GM12878 (cell line): ENCODE results near the gene HS3ST6. TPM values are rescaled to one million over a fixed set of nuclear protein-coding genes. Genes with fewer than 3 reads are reported as not detected.

ENCODE experiments used
- ATAC-seq: fragments of 200-7000 bp; cut with Tn5 transposase; 3 replicates; pipeline ENCODE4 v1.9.1; 2020; ENCODE audit warnings: mild to moderate bottlenecking, moderate library complexity
- BruUV-seq: library from RNA; stranded (reverse); fragments of 400-500 nt; replicated peaks from 2 replicates; lab custom pipeline; 2021; lab: Mats Ljungman, UMichigan
- CTCF ChIA-PET: fragments of 300-600 bp; sonication (Branson Sonifier 250); formaldehyde crosslinking; extraction: SDS; loops from one replicate; lab custom pipeline; 2021; ENCODE audit warnings: inconsistent platforms; lab: Yijun Ruan, JAX
- POLR2A ChIA-PET: fragments of 350-600 bp; formaldehyde crosslinking; extraction: SDS; loops from one replicate; lab custom pipeline; 2021; ENCODE audit warnings: inconsistent platforms; lab: Charles Lee
- RAD21 ChIA-PET: fragments of 300-600 bp; sonication (Branson Sonifier 250); formaldehyde crosslinking; loops from one replicate; lab custom pipeline; 2023; ENCODE audit warnings: antibody characterized with exemption; ENCODE audit not compliant: unreplicated experiment; lab: Charles Lee
- SMC1A ChIA-PET: fragments of 300-600 bp; sonication (Branson Sonifier 250); formaldehyde crosslinking; loops from one replicate; lab custom pipeline; 2023; ENCODE audit not compliant: unreplicated experiment, uncharacterized antibody; lab: Charles Lee
- DNase-seq: peaks from one replicate; pipeline ENCODE4 v3.0.0-alpha.2; 2011; ENCODE audit warnings: low read depth, low spot score
- FAIRE-seq: peaks from 3 replicates; lab custom pipeline; 2011; peaks lifted over from hg19 to GRCh38; lab: Jason Lieb, UNC
- H2AFZ ChIP-seq: 2 replicates; pipeline ENCODE4 v1.6.0; 2011; ENCODE audit warnings: low read depth, low read length, control low read depth; ENCODE audit not compliant: control insufficient read depth
- H3K27ac ChIP-seq: 2 replicates; pipeline ENCODE4 v1.5.1; 2011; ENCODE audit warnings: control low read depth; ENCODE audit not compliant: control insufficient read depth, insufficient read depth
- H3K27me3 ChIP-seq, 2 experiments: replicated peaks in 1 of 2; 2 replicates each; pipeline versions ENCODE4 v1.6.0 to v1.6.1; 2011; ENCODE audit warnings: low read length in 1 of 2; ENCODE audit not compliant: control insufficient read depth in 2 of 2, insufficient read depth in 2 of 2
- H3K36me3 ChIP-seq, 2 experiments: 2 replicates each; pipeline ENCODE4 v1.5.1; 2011; ENCODE audit warnings: low read length in 1 of 2; ENCODE audit not compliant: control insufficient read depth in 2 of 2, insufficient read depth in 2 of 2
- H3K4me1 ChIP-seq: 2 replicates; pipeline ENCODE4 v1.6.1; 2011; ENCODE audit warnings: mild to moderate bottlenecking, low read length, moderate library complexity, mixed read lengths; ENCODE audit not compliant: control insufficient read depth, insufficient read depth
- H3K4me2 ChIP-seq: 2 replicates; pipeline ENCODE4 v1.6.0; 2011; ENCODE audit warnings: control low read depth; ENCODE audit not compliant: control insufficient read depth, insufficient read depth
- H3K4me3 ChIP-seq: fragments of 200-600 bp; sonication (generic); 2 replicates; pipeline ENCODE4 v1.5.1; 2016
- H3K79me2 ChIP-seq: 2 replicates; pipeline ENCODE4 v1.6.0; 2011; ENCODE audit warnings: low read length; ENCODE audit not compliant: control insufficient read depth, insufficient read depth
- H3K9ac ChIP-seq: 2 replicates; pipeline ENCODE4 v1.8.0; 2011; ENCODE audit warnings: low read length, control low read depth, mixed read lengths; ENCODE audit not compliant: control insufficient read depth, insufficient read depth
- H3K9me3 ChIP-seq: replicated peaks from 3 replicates; pipeline ENCODE4 v1.5.1; 2011; ENCODE audit warnings: mild to moderate bottlenecking, low read length; ENCODE audit not compliant: control insufficient read depth, insufficient read depth
- H4K20me1 ChIP-seq: 2 replicates; pipeline ENCODE4 v1.6.0; 2011; ENCODE audit not compliant: control insufficient read depth, insufficient read depth
- CHD4 ChIP-seq: fragments of 200-600 bp; sonication (generic); IDR thresholded peaks from 2 replicates; pipeline ENCODE4 v1.6.1; 2016; ENCODE audit warnings: mild to moderate bottlenecking
- E4F1 ChIP-seq: fragments of 450-650 bp; IDR thresholded peaks from 2 replicates; pipeline ENCODE4 v1.6.1; 2018; ENCODE audit warnings: borderline replicate concordance, mild to moderate bottlenecking; ENCODE audit not compliant: partially characterized antibody
- JUND ChIP-seq: IDR thresholded peaks from 2 replicates; pipeline ENCODE4 v1.6.1; 2012; ENCODE audit warnings: low read depth, mild to moderate bottlenecking, low read length, improper control_type of control experiment, moderate library complexity
- ZBED1 ChIP-seq: IDR thresholded peaks from 2 replicates; pipeline ENCODE4 v1.6.1; 2016; ENCODE audit warnings: borderline replicate concordance
- ZNF384 ChIP-seq: IDR thresholded peaks from 2 replicates; pipeline ENCODE4 v1.6.1; 2012; ENCODE audit warnings: low read depth, mild to moderate bottlenecking, low read length, improper control_type of control experiment, borderline replicate concordance
- WGBS: methylation state at CpG from one replicate; pipeline ENCODE4 v1.1.6; 2016; ENCODE audit warnings: low lambda C conversion rate; ENCODE audit not compliant: insufficient replicate concordance, insufficient coverage; ENCODE audit errors: missing lambda C conversion rate; 5-methylcytosine and 5-hydroxymethylcytosine counted together
- in situ Hi-C: fragments of 300-500 bp; cut with MboI; formaldehyde crosslinking; loops from 9 replicates; pipeline ENCODE4 v1.14.3; 2018; ENCODE audit warnings: mixed read lengths
- intact Hi-C: fragments of 100-400 bp; cut with micrococcal nuclease; formaldehyde crosslinking; loops from one replicate; pipeline ENCODE4 v1.14.2; 2022; ENCODE audit not compliant: unreplicated experiment
- polyA plus RNA-seq, 11 experiments: library from polyadenylated mRNA; depleted of rRNA in 4 of 11; unstranded in 6 of 11; stranded (reverse) in 5 of 11; fragments of >200 nt; fragmentation: Nextera tagmentation in 4 of 11; fragmentation: Illumina TruSeq in 1 of 11; extraction: Ambion mirVana in 4 of 11; extraction: Trizol in 1 of 11; gene quantifications; 1 replicate in 1 of 11; 2 replicates in 10 of 11; pipeline versions ENCODE4 v1.2.1 to v1.2.3, GENCODE V29; 2011 to 2016; ENCODE audit warnings: inconsistent platforms in 2 of 11, missing spikeins in 2 of 11, low read depth in 1 of 11
- total RNA-seq, 4 experiments: library from RNA; depleted of rRNA in 3 of 4; stranded (reverse); fragments of >200 nt in 3 of 4; fragmentation: Illumina TruSeq in 1 of 4; extraction: Trizol in 1 of 4; gene quantifications; 2 replicates each; pipeline versions ENCODE4 v1.2.1 to v1.2.3, GENCODE V29; 2013 to 2021

The HS3ST6 gene
- total and polyA plus RNA-seq, 10 of the 15 experiments (the other 5 are each of a cell fraction or from before 2014, with no cell fraction given) = not detected

GRCh38 chr16:1946495-1947368, 28.5 kb upstream of the HS3ST6 start:
- H3K27me3 ChIP-seq = no peaks in the 10 kb centered on the region; a peak in 1 of 4 replicates
- no peak for FAIRE-seq
- H3K9ac ChIP-seq = no peak overlapping the region
- peaks cover 9% of the 10 kb centered on the region; the same call in 1 of the 2 replicates for H3K4me1 ChIP-seq
- ChIA-PET POLR2A (no interaction called here), RAD21 (no interaction called here), SMC1A (no interaction called here), CTCF (interaction anchor here (1.8 kb wide), 1 partner anchor 14 kb away, joined by 4 read pairs; no protein-coding TSS in a partner anchor)
- TF ChIP-seq CHD4 = no peak
- TF ChIP-seq E4F1 = no peak
- no peak for TF ChIP-seq JUND
- no peak for TF ChIP-seq ZBED1
- no peak for TF ChIP-seq ZNF384
- no peak overlapping the region for H3K4me2 ChIP-seq
- no peak for ATAC-seq
- intact Hi-C loops (no loop called here), in situ Hi-C loops (no loop called here)
- 71% methylated on average over 38 of the region's 38 CpGs for WGBS
- H3K27ac ChIP-seq = no peak overlapping the region
- H3K79me2 ChIP-seq = peaks cover 10% of the 10 kb centered on the region
- no peaks in the 10 kb centered on the region for H3K9me3 ChIP-seq
- H3K4me3 ChIP-seq = no peak overlapping the region
- no peak overlapping the region for H2AFZ ChIP-seq
- DNase-seq = no peak
- no peaks in the 10 kb centered on the region for H3K36me3 ChIP-seq
- no TSS peak for BruUV-seq
- H4K20me1 ChIP-seq = no peaks in the 10 kb centered on the region
